PFSK-1 (cell line): ENCODE results near the gene CACNA1I.

Experiments used
- FOXP2 ChIP-seq: optimal IDR thresholded peaks from 2 replicates; pipeline ENCODE3; 2011; ENCODE audit warnings: borderline replicate concordance, control low read depth, inconsistent platforms; ENCODE audit not compliant: insufficient read depth; ENCODE audit errors: extremely low read length, extremely low read depth
- POLR2AphosphoS5 ChIP-seq: IDR thresholded peaks from 2 replicates; pipeline ENCODE4 v1.6.1; 2012; ENCODE audit warnings: low read depth, mild to moderate bottlenecking, control low read depth, low read length, moderate library complexity
- SIN3A ChIP-seq: IDR thresholded peaks from 2 replicates; pipeline ENCODE4 v1.6.1; 2012; ENCODE audit warnings: mild to moderate bottlenecking, low read length, moderate library complexity, borderline replicate concordance; ENCODE audit not compliant: insufficient read depth
- TAF1 ChIP-seq: IDR thresholded peaks from 2 replicates; pipeline ENCODE4 v1.6.1; 2012; ENCODE audit warnings: low read length, control low read depth, borderline replicate concordance; ENCODE audit not compliant: insufficient read depth
- TF ChIP-seq, protein P1 (sequence below), 2 experiments: IDR thresholded peaks; 2 replicates each; pipeline versions ENCODE4 v1.6.1 to v1.8.0; 2011 to 2012; ENCODE audit warnings: low read depth in 2 of 2, low read length in 2 of 2, control low read depth in 1 of 2, inconsistent platforms in 1 of 2, mild to moderate bottlenecking in 1 of 2, moderate library complexity in 1 of 2; ENCODE audit not compliant: insufficient read depth in 1 of 2

DNA sequence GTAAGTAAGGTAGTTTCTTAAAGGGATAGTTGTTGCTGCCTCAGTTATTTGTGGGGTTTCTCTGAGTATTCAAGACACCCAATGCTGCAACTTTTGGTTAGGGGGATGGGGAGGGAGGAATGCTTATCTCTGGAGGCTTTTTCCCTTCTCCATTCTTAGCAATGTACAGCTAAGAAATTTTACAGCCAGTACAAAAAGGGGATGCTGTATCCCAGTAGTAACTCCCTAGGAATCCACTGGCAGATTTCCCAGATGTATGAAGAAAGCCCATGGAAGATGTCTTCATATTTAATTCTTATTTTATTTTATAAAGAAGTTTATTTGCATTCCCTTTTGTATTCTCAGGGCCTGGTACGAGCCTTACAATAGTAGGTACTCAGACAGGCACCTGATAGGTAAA lies 168.2 kb downstream of the CACNA1I start:
- no peak for TF ChIP-seq SIN3A
- no peak for TF ChIP-seq TAF1
- TF ChIP-seq FOXP2, result no peak
- TF ChIP-seq, protein P1, sequence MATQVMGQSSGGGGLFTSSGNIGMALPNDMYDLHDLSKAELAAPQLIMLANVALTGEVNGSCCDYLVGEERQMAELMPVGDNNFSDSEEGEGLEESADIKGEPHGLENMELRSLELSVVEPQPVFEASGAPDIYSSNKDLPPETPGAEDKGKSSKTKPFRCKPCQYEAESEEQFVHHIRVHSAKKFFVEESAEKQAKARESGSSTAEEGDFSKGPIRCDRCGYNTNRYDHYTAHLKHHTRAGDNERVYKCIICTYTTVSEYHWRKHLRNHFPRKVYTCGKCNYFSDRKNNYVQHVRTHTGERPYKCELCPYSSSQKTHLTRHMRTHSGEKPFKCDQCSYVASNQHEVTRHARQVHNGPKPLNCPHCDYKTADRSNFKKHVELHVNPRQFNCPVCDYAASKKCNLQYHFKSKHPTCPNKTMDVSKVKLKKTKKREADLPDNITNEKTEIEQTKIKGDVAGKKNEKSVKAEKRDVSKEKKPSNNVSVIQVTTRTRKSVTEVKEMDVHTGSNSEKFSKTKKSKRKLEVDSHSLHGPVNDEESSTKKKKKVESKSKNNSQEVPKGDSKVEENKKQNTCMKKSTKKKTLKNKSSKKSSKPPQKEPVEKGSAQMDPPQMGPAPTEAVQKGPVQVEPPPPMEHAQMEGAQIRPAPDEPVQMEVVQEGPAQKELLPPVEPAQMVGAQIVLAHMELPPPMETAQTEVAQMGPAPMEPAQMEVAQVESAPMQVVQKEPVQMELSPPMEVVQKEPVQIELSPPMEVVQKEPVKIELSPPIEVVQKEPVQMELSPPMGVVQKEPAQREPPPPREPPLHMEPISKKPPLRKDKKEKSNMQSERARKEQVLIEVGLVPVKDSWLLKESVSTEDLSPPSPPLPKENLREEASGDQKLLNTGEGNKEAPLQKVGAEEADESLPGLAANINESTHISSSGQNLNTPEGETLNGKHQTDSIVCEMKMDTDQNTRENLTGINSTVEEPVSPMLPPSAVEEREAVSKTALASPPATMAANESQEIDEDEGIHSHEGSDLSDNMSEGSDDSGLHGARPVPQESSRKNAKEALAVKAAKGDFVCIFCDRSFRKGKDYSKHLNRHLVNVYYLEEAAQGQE (IDR thresholded peaks at IDR 0.05; ENCODE audit: insufficient read depth in 1 of 2, low read depth in 2 of 2, low read length in 2 of 2), result no peak
- TF ChIP-seq POLR2AphosphoS5, result no peak
